Gastroesophageal sphincter (tissue), 4 donors: ENCODE measurements around the gene SMAD6. TPM values are rescaled to one million over a fixed set of nuclear protein-coding genes. Genes with fewer than 3 reads are reported as not detected.

Source experiments
- ATAC-seq: fragments of 150-250 bp; one replicate; pipeline ENCODE4 v1.9.1; 2016; ENCODE audit warnings: mild to moderate bottlenecking, moderate library complexity
- H3K27ac ChIP-seq, 4 donors: fragments of 200-600 bp; sonication (generic) in 3 of 4; 1 replicate in 3 of 4; 2 replicates in 1 of 4; pipeline ENCODE4 v1.5.1; 2016 to 2019
- H3K27me3 ChIP-seq: fragments of 200-600 bp; sonication (generic); one replicate; pipeline ENCODE4 v1.5.1; 2019
- H3K36me3 ChIP-seq, 2 donors: fragments of 200-600 bp; sonication (generic); one replicate each; pipeline ENCODE4 v1.5.1; 2019; ENCODE audit warnings: control low read depth in 1 of 2
- H3K4me1 ChIP-seq, 3 donors: fragments of 200-600 bp; sonication (generic); 1 replicate in 2 of 3; 2 replicates in 1 of 3; pipeline ENCODE4 v1.5.1; 2016 to 2019; ENCODE audit warnings: control low read depth in 2 of 3
- H3K4me3 ChIP-seq, 2 donors: fragments of 200-600 bp; sonication (generic); one replicate each; pipeline ENCODE4 v1.5.1; 2019; ENCODE audit warnings: mild to moderate bottlenecking in 1 of 2, moderate library complexity in 1 of 2
- H3K9me3 ChIP-seq, 3 donors: fragments of 200-600 bp; sonication (generic); one replicate each; pipeline ENCODE4 v1.5.1; 2017 to 2019; ENCODE audit warnings: control low read depth in 2 of 3
- CTCF ChIP-seq, 4 experiments: fragments of 200-600 bp in 2 of 4; fragments of 450-650 bp in 2 of 4; sonication (generic) in 1 of 4; IDR thresholded peaks; one replicate each; pipeline ENCODE4 v1.5.1; 2017 to 2019; ENCODE audit warnings: antibody characterized with exemption in 4 of 4, mild to moderate bottlenecking in 2 of 4, moderate library complexity in 2 of 4
- EP300 ChIP-seq: sonication (generic); formaldehyde crosslinking; IDR thresholded peaks from one replicate; pipeline ENCODE4 v1.6.1; 2017; ENCODE audit warnings: antibody characterized with exemption, mild to moderate bottlenecking
- POLR2A ChIP-seq, 2 donors: fragments of 450-650 bp; IDR thresholded peaks; one replicate each; pipeline ENCODE4 v1.6.1; 2017; ENCODE audit warnings: antibody characterized with exemption in 2 of 2, mild to moderate bottlenecking in 2 of 2, moderate library complexity in 1 of 2
- POLR2AphosphoS5 ChIP-seq: sonication (generic); formaldehyde crosslinking; IDR thresholded peaks from one replicate; pipeline ENCODE4 v1.6.1; 2017; ENCODE audit warnings: antibody characterized with exemption
- WGBS, 2 donors: methylation state at CpG; one replicate each; pipeline ENCODE4 v1.1.5; 2018; ENCODE audit warnings: low coverage in 1 of 2; 5-methylcytosine and 5-hydroxymethylcytosine counted together
- total RNA-seq, 4 donors: library from RNA; depleted of rRNA; stranded (reverse); fragments of >200 nt; gene quantifications; one replicate each; pipeline ENCODE4 v1.1.0, GENCODE V29; 2016

Gene SMAD6
- total RNA-seq, 4 donors from 2014 or later = 9.9 to 11.2 (median 10.9) TPM

- H3K4me1 ChIP-seq = peaks cover 0 to 55% (median 22%) of the 10 kb centered on the region in 3 donors
These were observed 75.7 kb downstream of the SMAD6 start for GRCh38 chr15:66777596-66778313.

DNA sequence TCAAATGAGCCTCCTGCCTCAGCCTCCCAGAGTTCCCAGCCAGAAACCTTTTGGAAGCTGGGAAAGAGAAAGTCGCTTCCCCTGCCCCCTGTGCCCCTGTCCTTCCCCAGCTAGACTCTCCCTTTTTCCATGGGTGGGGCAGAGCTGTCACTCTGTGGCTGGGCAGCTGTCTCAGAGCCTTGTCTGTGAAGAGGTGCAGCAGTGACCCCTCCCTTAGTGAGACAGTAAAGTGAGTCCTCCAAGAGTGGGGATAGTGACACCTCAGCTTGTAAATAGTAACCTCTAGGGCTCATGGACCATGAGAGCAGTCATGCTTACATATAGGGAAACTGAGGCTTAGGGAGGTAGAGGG is 76.3 kb downstream of the SMAD6 start:
- Histone ChIP-seq H3K36me3 (peaks cover 0 to 8% of the 10 kb centered on the region in 2 donors), H3K9me3 (no peaks in the 10 kb centered on the region), H3K4me3 (no peak overlapping the region), H3K4me1 (peaks cover 0 to 53% (median 17%) of the 10 kb centered on the region in 3 donors), H3K27me3 (no peaks in the 10 kb centered on the region), H3K27ac (no peak overlapping the region)
- ATAC-seq = no peak
- no CpG with 5 or more reads among the region's 1 CpG for WGBS, 2 donors
- TF ChIP-seq POLR2AphosphoS5 (no peak), POLR2A (IDR thresholded peaks at IDR 0.05) (no peak), EP300 (no peak), CTCF (IDR thresholded peaks at IDR 0.05) (no peak)

More at GRCh38 chr15:66777596-66778313, 75.7 kb downstream of the SMAD6 start:
- no peak for TF ChIP-seq CTCF (IDR thresholded peaks at IDR 0.05)
- no peak for TF ChIP-seq EP300
- no peak for TF ChIP-seq POLR2A (IDR thresholded peaks at IDR 0.05)
- no peak for TF ChIP-seq POLR2AphosphoS5
- H3K27ac ChIP-seq = no peak overlapping the region
- no peak overlapping the region for H3K4me3 ChIP-seq
- no peaks in the 10 kb centered on the region for H3K9me3 ChIP-seq
- ATAC-seq = no peak
- peaks cover 0 to 8% of the 10 kb centered on the region in 2 donors for H3K36me3 ChIP-seq
- 86 to 96% methylated on average over 3 to 4 of the region's 5 CpGs for WGBS, 2 donors
- no peaks in the 10 kb centered on the region for H3K27me3 ChIP-seq

- Histone ChIP-seq H3K4me1 (peaks cover 0 to 49% (median 13%) of the 10 kb centered on the region in 3 donors), H3K27me3 (no peaks in the 10 kb centered on the region), H3K27ac (no peak overlapping the region), H3K9me3 (no peaks in the 10 kb centered on the region), H3K4me3 (no peak overlapping the region), H3K36me3 (peaks cover 0 to 8% of the 10 kb centered on the region in 2 donors)
- WGBS, 2 donors = 92 to 100% methylated on average over 1 to 4 of the region's 8 CpGs
- no peak for TF ChIP-seq CTCF (IDR thresholded peaks at IDR 0.05)
- TF ChIP-seq EP300 = no peak
- TF ChIP-seq POLR2AphosphoS5 = no peak
- no peak for TF ChIP-seq POLR2A (IDR thresholded peaks at IDR 0.05)
- ATAC-seq = no peak
These were observed 76.7 kb downstream of the SMAD6 start for GRCh38 chr15:66778716-66779115.

DNA sequence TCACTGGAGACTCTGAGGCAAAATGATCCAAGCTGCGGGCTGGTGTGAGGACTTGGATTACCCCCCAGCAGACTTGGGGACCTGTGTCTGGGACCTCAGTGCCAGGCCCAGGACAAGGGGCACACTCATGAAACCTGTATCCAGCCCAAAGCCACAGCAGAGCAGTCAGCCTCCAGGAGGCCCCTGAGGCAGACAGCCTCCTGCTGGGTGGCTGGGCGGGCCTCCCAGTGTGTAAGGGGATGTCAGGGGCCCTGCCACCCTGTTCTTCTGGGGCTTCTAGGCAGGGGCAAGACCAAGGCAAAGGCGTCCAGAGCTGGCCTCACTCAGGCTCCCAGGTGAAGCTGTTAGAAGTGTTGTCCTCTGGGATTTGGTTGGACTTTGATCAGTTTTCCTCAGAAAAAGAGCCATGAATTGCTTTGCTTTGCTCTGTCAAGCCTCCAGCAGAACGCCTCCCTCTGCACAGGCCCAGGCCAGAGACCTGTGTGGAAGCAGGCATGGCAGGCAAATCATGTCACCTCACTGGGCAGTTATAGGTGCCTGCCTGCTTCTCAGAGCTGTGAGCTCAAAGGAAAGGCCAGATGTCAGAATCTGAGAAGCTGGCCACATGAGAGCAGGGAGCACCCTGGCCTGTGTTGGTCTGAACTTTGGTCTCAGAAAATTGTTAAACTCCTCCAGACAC is 77.4 kb downstream of the SMAD6 start:
- Histone ChIP-seq H3K27me3 (no peaks in the 10 kb centered on the region), H3K36me3 (peaks cover 0 to 8% of the 10 kb centered on the region in 2 donors), H3K4me3 (no peak overlapping the region), H3K27ac (peak overlapping the region in 3 of 4 donors; percentile 15 to 43 (median 41)), H3K9me3 (no peaks in the 10 kb centered on the region), H3K4me1 (peaks cover 0 to 41% (median 5%) of the 10 kb centered on the region in 3 donors)
- TF ChIP-seq POLR2AphosphoS5 = no peak
- no peak for TF ChIP-seq EP300
- TF ChIP-seq CTCF (IDR thresholded peaks at IDR 0.05) = no peak
- TF ChIP-seq POLR2A (IDR thresholded peaks at IDR 0.05) = no peak
- no CpG with 5 or more reads among the region's 4 CpGs for WGBS, 2 donors
- ATAC-seq = peak; percentile 23
